Panc1 (cell line): Measurements from ENCODE around the gene CA5B. TPM values are rescaled to one million over a fixed set of nuclear protein-coding genes. Genes with fewer than 3 reads are reported as not detected.

Experiments
- ATAC-seq: fragments of 200-7000 bp; cut with Tn5 transposase; 2 replicates; pipeline ENCODE4 v1.9.1; 2020; ENCODE audit warnings: mild to moderate bottlenecking, moderate library complexity
- BruUV-seq: library from RNA; stranded (reverse); fragments of 400-500 nt; replicated peaks from 2 replicates; lab custom pipeline; 2021; lab: Mats Ljungman, UMichigan
- CTCF ChIA-PET: fragments of 300-600 bp; sonication (Branson Sonifier 250); formaldehyde crosslinking; loops from one replicate; lab custom pipeline; 2022; ENCODE audit warnings: antibody characterized with exemption; lab: Charles Lee
- POLR2A ChIA-PET: fragments of 300-600 bp; sonication (Branson Sonifier 250); formaldehyde crosslinking; loops from one replicate; lab custom pipeline; 2022; ENCODE audit warnings: antibody characterized with exemption; lab: Charles Lee
- DNase-seq: peaks from one replicate; pipeline ENCODE4 v3.0.0-alpha.2; 2010; ENCODE audit warnings: low read depth, low spot score
- H3K27ac ChIP-seq: 2 replicates; pipeline ENCODE4 v1.5.1; 2011; ENCODE audit warnings: mild to moderate bottlenecking, low read length, inconsistent platforms
- H3K27me3 ChIP-seq: fragments of 200-500 bp; sonication (Bioruptor generic); 2 replicates; pipeline ENCODE4 v1.6.0; 2014; ENCODE audit warnings: low read length, inconsistent platforms; ENCODE audit not compliant: control insufficient read depth, insufficient read depth
- H3K36me3 ChIP-seq: fragments of 200-500 bp; sonication (Bioruptor generic); 2 replicates; pipeline ENCODE4 v1.5.1; 2014; ENCODE audit warnings: inconsistent platforms, mild to moderate bottlenecking, low read length, moderate library complexity; ENCODE audit not compliant: control insufficient read depth, insufficient read depth
- H3K4me1 ChIP-seq: 2 replicates; pipeline ENCODE4 v1.5.1; 2011; ENCODE audit warnings: inconsistent platforms, mild to moderate bottlenecking, low read length, moderate library complexity; ENCODE audit not compliant: control insufficient read depth, insufficient read depth
- H3K4me3 ChIP-seq, 2 experiments: 2 replicates each; pipeline ENCODE4 v1.5.1; 2011 to 2012; ENCODE audit warnings: low read depth in 2 of 2, low read length in 2 of 2, mild to moderate bottlenecking in 2 of 2, inconsistent platforms in 1 of 2, moderate library complexity in 1 of 2
- H3K9me3 ChIP-seq: fragments of 200-500 bp; sonication (Bioruptor generic); 2 replicates; pipeline ENCODE4 v1.5.1; 2014; ENCODE audit warnings: low read depth, mild to moderate bottlenecking, inconsistent platforms, low read length, moderate library complexity; ENCODE audit not compliant: control insufficient read depth, insufficient read depth
- CTCF ChIP-seq: fragments of 450-650 bp; IDR thresholded peaks from 2 replicates; pipeline ENCODE4 v1.5.1; 2017; ENCODE audit warnings: mild to moderate bottlenecking
- POLR2AphosphoS5 ChIP-seq: IDR thresholded peaks from 2 replicates; pipeline ENCODE4 v1.6.1; 2012; ENCODE audit warnings: mild to moderate bottlenecking, low read depth, low read length, moderate library complexity
- REST ChIP-seq, 2 experiments: IDR thresholded peaks; 2 replicates each; pipeline ENCODE4 v1.6.1; 2011 to 2012; ENCODE audit warnings: low read depth in 2 of 2, control low read depth in 1 of 2, low read length in 1 of 2, mild to moderate bottlenecking in 1 of 2, moderate library complexity in 1 of 2; ENCODE audit not compliant: insufficient read depth in 1 of 2
- SIN3A ChIP-seq: IDR thresholded peaks from 2 replicates; pipeline ENCODE4 v1.6.1; 2012; ENCODE audit warnings: low read depth, mild to moderate bottlenecking, low read length, moderate library complexity, borderline replicate concordance; ENCODE audit not compliant: insufficient read depth
- TCF7L2 ChIP-seq: IDR thresholded peaks from 2 replicates; pipeline ENCODE4 v1.6.1; 2011; ENCODE audit warnings: mild to moderate bottlenecking, low read depth, low read length, inconsistent platforms
- in situ Hi-C: cut with HindIII; loops from 2 replicates; pipeline ENCODE4 v1.10.0; 2016; ENCODE audit warnings: low sequenced_read_pairs, low pct_unique_long_range_greater_than_20kb
- intact Hi-C: fragments of 100-400 bp; cut with micrococcal nuclease; formaldehyde crosslinking; loops from one replicate; pipeline ENCODE4 v1.10.0; 2022; ENCODE audit not compliant: unreplicated experiment
- total RNA-seq: library from RNA; stranded (reverse); gene quantifications from one replicate; pipeline ENCODE4 v1.2.1, GENCODE V29; 2021; ENCODE audit not compliant: unreplicated experiment

Gene CA5B
- total RNA-seq, 1 experiment from 2014 or later, result 6.8 TPM

GRCh38 chrX:15816438-15816809 lies 78.4 kb downstream of the CA5B start:
- no peaks in the 10 kb centered on the region; the same call in 1 of the 2 replicates for H3K36me3 ChIP-seq
- CTCF ChIA-PET, result no interaction called here
- BruUV-seq, result no TSS peak
- no peak overlapping the region for H3K4me3 ChIP-seq
- no peaks in the 10 kb centered on the region for H3K4me1 ChIP-seq
- H3K27me3 ChIP-seq, result no peaks in the 10 kb centered on the region
- TF ChIP-seq CTCF (peak; percentile 13), REST (IDR thresholded peaks at IDR 0.05; ENCODE audit: insufficient read depth in 1 of 2, low read depth in 2 of 2, low read length in 1 of 2) (no peak)
- DNase-seq (no peak), ATAC-seq (no peak)
- POLR2A ChIA-PET, result no interaction called here
- H3K27ac ChIP-seq, result no peak overlapping the region
- H3K9me3 ChIP-seq, result no peaks in the 10 kb centered on the region
- intact Hi-C loops, result no loop called here
- in situ Hi-C loops, result no loop called here

GRCh38 chrX:15816886-15817285 lies 78.8 kb downstream of the CA5B start:
- no peaks in the 10 kb centered on the region for H3K4me1 ChIP-seq
- in situ Hi-C loops (no loop called here), intact Hi-C loops (no loop called here)
- H3K27me3 ChIP-seq, result no peaks in the 10 kb centered on the region
- TF ChIP-seq POLR2AphosphoS5 (no peak), CTCF (no peak), REST (IDR thresholded peaks at IDR 0.05; ENCODE audit: insufficient read depth in 1 of 2, low read depth in 2 of 2, low read length in 1 of 2) (no peak), TCF7L2 (no peak), SIN3A (no peak)
- H3K27ac ChIP-seq, result no peak overlapping the region
- no peak overlapping the region for H3K4me3 ChIP-seq
- no peak for DNase-seq
- H3K36me3 ChIP-seq, result no peaks in the 10 kb centered on the region; the same call in 1 of the 2 replicates
- BruUV-seq, result no TSS peak
- H3K9me3 ChIP-seq, result no peaks in the 10 kb centered on the region
- POLR2A ChIA-PET, result no interaction called here
- no peak for ATAC-seq
- CTCF ChIA-PET, result no interaction called here
